GM12878 (cell line): ENCODE results near the gene ECPAS. TPM values are rescaled to one million over a fixed set of nuclear protein-coding genes. Genes with fewer than 3 reads are reported as not detected.

Source experiments
- ATAC-seq: fragments of 200-7000 bp; cut with Tn5 transposase; 3 replicates; pipeline ENCODE4 v1.9.1; 2020; ENCODE audit warnings: mild to moderate bottlenecking, moderate library complexity
- BruUV-seq: library from RNA; stranded (reverse); fragments of 400-500 nt; replicated peaks from 2 replicates; lab custom pipeline; 2021; lab: Mats Ljungman, UMichigan
- CTCF ChIA-PET: fragments of 300-600 bp; sonication (Branson Sonifier 250); formaldehyde crosslinking; extraction: SDS; loops from one replicate; lab custom pipeline; 2021; ENCODE audit warnings: inconsistent platforms; lab: Yijun Ruan, JAX
- POLR2A ChIA-PET: fragments of 350-600 bp; formaldehyde crosslinking; extraction: SDS; loops from one replicate; lab custom pipeline; 2021; ENCODE audit warnings: inconsistent platforms; lab: Charles Lee
- RAD21 ChIA-PET: fragments of 300-600 bp; sonication (Branson Sonifier 250); formaldehyde crosslinking; loops from one replicate; lab custom pipeline; 2023; ENCODE audit warnings: antibody characterized with exemption; ENCODE audit not compliant: unreplicated experiment; lab: Charles Lee
- SMC1A ChIA-PET: fragments of 300-600 bp; sonication (Branson Sonifier 250); formaldehyde crosslinking; loops from one replicate; lab custom pipeline; 2023; ENCODE audit not compliant: unreplicated experiment, uncharacterized antibody; lab: Charles Lee
- DNase-seq: peaks from one replicate; pipeline ENCODE4 v3.0.0-alpha.2; 2011; ENCODE audit warnings: low read depth, low spot score
- FAIRE-seq: peaks from 3 replicates; lab custom pipeline; 2011; peaks lifted over from hg19 to GRCh38; lab: Jason Lieb, UNC
- H2AFZ ChIP-seq: 2 replicates; pipeline ENCODE4 v1.6.0; 2011; ENCODE audit warnings: low read depth, low read length, control low read depth; ENCODE audit not compliant: control insufficient read depth
- H3K27ac ChIP-seq: 2 replicates; pipeline ENCODE4 v1.5.1; 2011; ENCODE audit warnings: control low read depth; ENCODE audit not compliant: control insufficient read depth, insufficient read depth
- H3K27me3 ChIP-seq, 2 experiments: replicated peaks in 1 of 2; 2 replicates each; pipeline versions ENCODE4 v1.6.0 to v1.6.1; 2011; ENCODE audit warnings: low read length in 1 of 2; ENCODE audit not compliant: control insufficient read depth in 2 of 2, insufficient read depth in 2 of 2
- H3K36me3 ChIP-seq, 2 experiments: 2 replicates each; pipeline ENCODE4 v1.5.1; 2011; ENCODE audit warnings: low read length in 1 of 2; ENCODE audit not compliant: control insufficient read depth in 2 of 2, insufficient read depth in 2 of 2
- H3K4me1 ChIP-seq: 2 replicates; pipeline ENCODE4 v1.6.1; 2011; ENCODE audit warnings: mild to moderate bottlenecking, low read length, moderate library complexity, mixed read lengths; ENCODE audit not compliant: control insufficient read depth, insufficient read depth
- H3K4me2 ChIP-seq: 2 replicates; pipeline ENCODE4 v1.6.0; 2011; ENCODE audit warnings: control low read depth; ENCODE audit not compliant: control insufficient read depth, insufficient read depth
- H3K4me3 ChIP-seq: fragments of 200-600 bp; sonication (generic); 2 replicates; pipeline ENCODE4 v1.5.1; 2016
- H3K79me2 ChIP-seq: 2 replicates; pipeline ENCODE4 v1.6.0; 2011; ENCODE audit warnings: low read length; ENCODE audit not compliant: control insufficient read depth, insufficient read depth
- H3K9ac ChIP-seq: 2 replicates; pipeline ENCODE4 v1.8.0; 2011; ENCODE audit warnings: low read length, control low read depth, mixed read lengths; ENCODE audit not compliant: control insufficient read depth, insufficient read depth
- H3K9me3 ChIP-seq: replicated peaks from 3 replicates; pipeline ENCODE4 v1.5.1; 2011; ENCODE audit warnings: mild to moderate bottlenecking, low read length; ENCODE audit not compliant: control insufficient read depth, insufficient read depth
- H4K20me1 ChIP-seq: 2 replicates; pipeline ENCODE4 v1.6.0; 2011; ENCODE audit not compliant: control insufficient read depth, insufficient read depth
- CUX1 ChIP-seq: IDR thresholded peaks from 2 replicates; pipeline ENCODE4 v1.6.1; 2012; ENCODE audit warnings: improper control_type of control experiment, low read depth, low read length; ENCODE audit not compliant: insufficient replicate concordance
- FOXK2 ChIP-seq: fragments of 450-650 bp; IDR thresholded peaks from 2 replicates; pipeline ENCODE4 v1.6.1; 2017; ENCODE audit warnings: mild to moderate bottlenecking, moderate library complexity
- JUND ChIP-seq: IDR thresholded peaks from 2 replicates; pipeline ENCODE4 v1.6.1; 2012; ENCODE audit warnings: low read depth, mild to moderate bottlenecking, low read length, improper control_type of control experiment, moderate library complexity
- LARP7 ChIP-seq: fragments of 450-650 bp; IDR thresholded peaks from 2 replicates; pipeline ENCODE4 v1.6.1; 2017; ENCODE audit warnings: mild to moderate bottlenecking
- NFYA ChIP-seq: IDR thresholded peaks from 2 replicates; pipeline ENCODE4 v1.6.1; 2011; ENCODE audit warnings: low read depth, mild to moderate bottlenecking, low read length, improper control_type of control experiment, borderline replicate concordance
- NR2F1 ChIP-seq: fragments of 450-650 bp; conservative IDR thresholded peaks from 2 replicates; pipeline ENCODE4 v1.6.1; 2017; ENCODE audit warnings: mild to moderate bottlenecking
- PAX5 ChIP-seq: IDR thresholded peaks from 2 replicates; pipeline ENCODE4 v1.6.1; 2011; ENCODE audit warnings: low read depth, low read length, borderline replicate concordance
- POLR2A ChIP-seq: IDR thresholded peaks from 2 replicates; pipeline ENCODE4 v1.6.1; 2011; ENCODE audit warnings: low read depth, mild to moderate bottlenecking, low read length
- SMARCA5 ChIP-seq: fragments of 450-650 bp; IDR thresholded peaks from 2 replicates; pipeline ENCODE4 v1.6.1; 2017; ENCODE audit warnings: mild to moderate bottlenecking
- SPI1 ChIP-seq: IDR thresholded peaks from 2 replicates; pipeline ENCODE4 v1.6.1; 2011; ENCODE audit warnings: low read depth, mild to moderate bottlenecking, low read length, moderate library complexity, borderline replicate concordance; ENCODE audit not compliant: insufficient read depth
- STAT1 ChIP-seq: fragments of 450-650 bp; conservative IDR thresholded peaks from 2 replicates; pipeline ENCODE4 v1.6.1; 2014; ENCODE audit warnings: antibody characterized with exemption, mild to moderate bottlenecking
- SUPT20H ChIP-seq: IDR thresholded peaks from 2 replicates; pipeline ENCODE4 v1.6.1; 2011; ENCODE audit warnings: low read depth, mild to moderate bottlenecking, low read length, moderate library complexity, borderline replicate concordance; ENCODE audit not compliant: control insufficient read depth
- TAF1 ChIP-seq: IDR thresholded peaks from 2 replicates; pipeline ENCODE4 v1.6.1; 2011; ENCODE audit warnings: mild to moderate bottlenecking, low read depth, low read length, borderline replicate concordance
- TCF7 ChIP-seq: IDR thresholded peaks from 2 replicates; pipeline ENCODE4 v1.6.1; 2014; ENCODE audit warnings: antibody characterized with exemption, borderline replicate concordance
- WGBS: methylation state at CpG from one replicate; pipeline ENCODE4 v1.1.6; 2016; ENCODE audit warnings: low lambda C conversion rate; ENCODE audit not compliant: insufficient replicate concordance, insufficient coverage; ENCODE audit errors: missing lambda C conversion rate; 5-methylcytosine and 5-hydroxymethylcytosine counted together
- in situ Hi-C: fragments of 300-500 bp; cut with MboI; formaldehyde crosslinking; loops from 9 replicates; pipeline ENCODE4 v1.14.3; 2018; ENCODE audit warnings: mixed read lengths
- intact Hi-C: fragments of 100-400 bp; cut with micrococcal nuclease; formaldehyde crosslinking; loops from one replicate; pipeline ENCODE4 v1.14.2; 2022; ENCODE audit not compliant: unreplicated experiment
- polyA plus RNA-seq, 11 experiments: library from polyadenylated mRNA; depleted of rRNA in 4 of 11; unstranded in 6 of 11; stranded (reverse) in 5 of 11; fragments of >200 nt; fragmentation: Nextera tagmentation in 4 of 11; fragmentation: Illumina TruSeq in 1 of 11; extraction: Ambion mirVana in 4 of 11; extraction: Trizol in 1 of 11; gene quantifications; 1 replicate in 1 of 11; 2 replicates in 10 of 11; pipeline versions ENCODE4 v1.2.1 to v1.2.3, GENCODE V29; 2011 to 2016; ENCODE audit warnings: inconsistent platforms in 2 of 11, missing spikeins in 2 of 11, low read depth in 1 of 11
- total RNA-seq, 4 experiments: library from RNA; depleted of rRNA in 3 of 4; stranded (reverse); fragments of >200 nt in 3 of 4; fragmentation: Illumina TruSeq in 1 of 4; extraction: Trizol in 1 of 4; gene quantifications; 2 replicates each; pipeline versions ENCODE4 v1.2.1 to v1.2.3, GENCODE V29; 2013 to 2021
- TF ChIP-seq, protein P1 (sequence below): IDR thresholded peaks from 2 replicates; pipeline ENCODE4 v1.6.1; 2011; ENCODE audit warnings: low read depth, low read length, improper control_type of control experiment, borderline replicate concordance
- TF ChIP-seq, protein P2 (sequence below): IDR thresholded peaks from 2 replicates; pipeline ENCODE4 v1.6.1; 2011; ENCODE audit warnings: borderline replicate concordance, low read depth, mild to moderate bottlenecking, moderate library complexity, mixed read lengths, low read length; ENCODE audit not compliant: insufficient read depth; ENCODE audit errors: extremely low read length
- TF ChIP-seq, protein P3 (sequence below): fragments of 450-650 bp; IDR thresholded peaks from 2 replicates; pipeline ENCODE4 v1.6.1; 2014; ENCODE audit warnings: mild to moderate bottlenecking

ECPAS gene
- total and polyA plus RNA-seq, 10 of the 15 experiments (the other 5 are each of a cell fraction or from before 2014, with no cell fraction given), result 11.2 to 69.8 (median 50.1) TPM

DNA sequence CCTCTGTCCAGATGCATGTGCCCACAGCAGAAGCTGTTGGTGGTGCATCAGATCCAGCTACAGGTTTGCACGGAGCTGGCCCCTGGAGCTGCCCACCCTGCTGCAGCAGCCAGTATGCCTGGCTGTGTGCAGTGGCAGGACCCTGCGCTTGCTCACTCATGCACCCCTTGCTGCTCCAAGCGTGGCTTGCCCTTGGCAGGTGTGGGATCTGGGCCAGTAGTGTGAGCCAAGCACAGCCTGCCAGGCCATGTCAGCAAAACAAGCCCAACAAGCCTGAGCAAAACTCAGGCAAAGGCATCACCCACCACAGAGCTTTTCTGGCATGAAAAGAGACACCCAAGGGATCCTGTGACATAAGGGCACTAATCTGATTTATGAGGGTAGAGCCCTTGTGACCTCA is 18.3 kb upstream of the ECPAS start (continued):
- TF ChIP-seq TCF7 (no peak), JUND (no peak), SMARCA5 (no peak), TAF1 (no peak), SPI1 (no peak)
- TF ChIP-seq, protein P1, sequence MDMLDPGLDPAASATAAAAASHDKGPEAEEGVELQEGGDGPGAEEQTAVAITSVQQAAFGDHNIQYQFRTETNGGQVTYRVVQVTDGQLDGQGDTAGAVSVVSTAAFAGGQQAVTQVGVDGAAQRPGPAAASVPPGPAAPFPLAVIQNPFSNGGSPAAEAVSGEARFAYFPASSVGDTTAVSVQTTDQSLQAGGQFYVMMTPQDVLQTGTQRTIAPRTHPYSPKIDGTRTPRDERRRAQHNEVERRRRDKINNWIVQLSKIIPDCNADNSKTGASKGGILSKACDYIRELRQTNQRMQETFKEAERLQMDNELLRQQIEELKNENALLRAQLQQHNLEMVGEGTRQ, result no peak

DNA sequence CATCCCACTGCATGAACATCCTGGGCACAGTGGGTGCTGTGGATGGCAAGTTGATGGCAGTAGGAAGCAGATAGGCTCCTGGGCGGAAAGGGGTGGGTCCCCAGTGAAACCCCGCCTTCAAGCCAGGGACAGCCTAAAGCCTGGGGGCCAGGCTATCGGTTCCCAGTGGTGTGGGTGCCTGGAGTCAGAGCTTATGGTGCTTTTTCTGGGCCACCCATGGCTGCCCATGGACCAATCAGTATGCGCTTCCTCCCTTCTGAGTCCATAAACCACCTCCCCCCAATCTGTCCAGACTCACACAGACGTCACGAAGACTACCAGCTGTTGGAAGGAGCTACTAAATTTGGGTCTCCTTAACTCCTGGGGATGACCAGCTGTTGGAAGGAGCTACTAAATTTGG is 17.5 kb upstream of the ECPAS start:
- FAIRE-seq (no peak), ATAC-seq (no peak), DNase-seq (no peak)
- BruUV-seq, result no TSS peak
- WGBS, result 53% methylated on average over 6 of the region's 6 CpGs
- POLR2A ChIA-PET, result no interaction called here
- Histone ChIP-seq H3K36me3 (no peaks in the 10 kb centered on the region), H4K20me1 (no peaks in the 10 kb centered on the region), H3K4me3 (no peak overlapping the region), H3K9me3 (no peaks in the 10 kb centered on the region; the same call in 2 of the 3 replicates), H3K9ac (no peak overlapping the region), H3K27me3 (no peaks in the 10 kb centered on the region), H3K4me1 (no peaks in the 10 kb centered on the region), H3K4me2 (no peak overlapping the region), H3K79me2 (no peaks in the 10 kb centered on the region), H3K27ac (no peak overlapping the region), H2AFZ (no peak overlapping the region)
- SMC1A ChIA-PET, result interaction anchor here (0.8 kb wide), 1 partner anchor 144 kb away, joined by 3 read pairs; no protein-coding TSS in a partner anchor
- CTCF ChIA-PET, result no interaction called here
- RAD21 ChIA-PET, result no interaction called here
- in situ Hi-C loops (no loop called here), intact Hi-C loops (no loop called here)
- TF ChIP-seq FOXK2 (no peak), STAT1 (no peak), NR2F1 (no peak), CUX1 (no peak), POLR2A (no peak), PAX5 (no peak), LARP7 (no peak), SUPT20H (no peak), NFYA (no peak)
- TF ChIP-seq, protein P2, sequence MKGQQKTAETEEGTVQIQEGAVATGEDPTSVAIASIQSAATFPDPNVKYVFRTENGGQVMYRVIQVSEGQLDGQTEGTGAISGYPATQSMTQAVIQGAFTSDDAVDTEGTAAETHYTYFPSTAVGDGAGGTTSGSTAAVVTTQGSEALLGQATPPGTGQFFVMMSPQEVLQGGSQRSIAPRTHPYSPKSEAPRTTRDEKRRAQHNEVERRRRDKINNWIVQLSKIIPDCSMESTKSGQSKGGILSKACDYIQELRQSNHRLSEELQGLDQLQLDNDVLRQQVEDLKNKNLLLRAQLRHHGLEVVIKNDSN, result no peak
- TF ChIP-seq, protein P3, sequence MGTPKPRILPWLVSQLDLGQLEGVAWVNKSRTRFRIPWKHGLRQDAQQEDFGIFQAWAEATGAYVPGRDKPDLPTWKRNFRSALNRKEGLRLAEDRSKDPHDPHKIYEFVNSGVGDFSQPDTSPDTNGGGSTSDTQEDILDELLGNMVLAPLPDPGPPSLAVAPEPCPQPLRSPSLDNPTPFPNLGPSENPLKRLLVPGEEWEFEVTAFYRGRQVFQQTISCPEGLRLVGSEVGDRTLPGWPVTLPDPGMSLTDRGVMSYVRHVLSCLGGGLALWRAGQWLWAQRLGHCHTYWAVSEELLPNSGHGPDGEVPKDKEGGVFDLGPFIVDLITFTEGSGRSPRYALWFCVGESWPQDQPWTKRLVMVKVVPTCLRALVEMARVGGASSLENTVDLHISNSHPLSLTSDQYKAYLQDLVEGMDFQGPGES, result no peak
